ACC112 (cell line): Measurements from ENCODE around the gene ARHGEF4.

Experiments used
- H2AFZ ChIP-seq: fragments of 200-600 bp; sonication (generic); one replicate; pipeline ENCODE4 v1.6.0; 2017; ENCODE audit warnings: antibody characterized with exemption, low read length; ENCODE audit not compliant: unreplicated experiment
- H3K27ac ChIP-seq: fragments of 200-600 bp; sonication (generic); 2 replicates; pipeline ENCODE4 v1.5.1; 2014; ENCODE audit warnings: low read depth, mild to moderate bottlenecking, antibody characterized with exemption, low read length, moderate library complexity
- H3K27me3 ChIP-seq: fragments of 200-600 bp; sonication (generic); 2 replicates; pipeline ENCODE4 v1.6.1; 2014; ENCODE audit warnings: mild to moderate bottlenecking, antibody characterized with exemption, low read length, moderate library complexity, mixed read lengths; ENCODE audit not compliant: insufficient read depth
- H3K36me3 ChIP-seq: fragments of 200-600 bp; sonication (generic); 2 replicates; pipeline ENCODE4 v1.6.1; 2016; ENCODE audit warnings: mild to moderate bottlenecking, antibody characterized with exemption, low read length, moderate library complexity, mixed read lengths; ENCODE audit not compliant: insufficient read depth
- H3K4me1 ChIP-seq: fragments of 200-600 bp; sonication (generic); one replicate; pipeline ENCODE4 v1.6.1; 2016; ENCODE audit warnings: low read length, mixed read lengths; ENCODE audit not compliant: insufficient read depth, unreplicated experiment, control insufficient read depth
- H3K4me3 ChIP-seq: fragments of 200-600 bp; sonication (generic); 2 replicates; pipeline ENCODE4 v1.5.1; 2014; ENCODE audit warnings: mild to moderate bottlenecking, low read depth, low read length
- H3K79me2 ChIP-seq: fragments of 200-600 bp; sonication (generic); one replicate; pipeline ENCODE4 v1.6.0; 2016; ENCODE audit warnings: low read length; ENCODE audit not compliant: control insufficient read depth, unreplicated experiment, insufficient read depth

Gene ARHGEF4

GRCh38 chr2:130963849-130964793 is 127.4 kb downstream of the ARHGEF4 start:
- H3K4me1 ChIP-seq, result no peaks in the 10 kb centered on the region
- H3K79me2 ChIP-seq, result no peaks in the 10 kb centered on the region
- no peak overlapping the region for H3K4me3 ChIP-seq
- H3K27me3 ChIP-seq, result peaks cover 82% of the 10 kb centered on the region
- H3K36me3 ChIP-seq, result no peaks in the 10 kb centered on the region
- H2AFZ ChIP-seq, result no peak overlapping the region
- H3K27ac ChIP-seq, result no peak overlapping the region

- H3K4me1 ChIP-seq, result no peaks in the 10 kb centered on the region
- H2AFZ ChIP-seq, result no peak overlapping the region
- no peaks in the 10 kb centered on the region for H3K79me2 ChIP-seq
- no peaks in the 10 kb centered on the region for H3K36me3 ChIP-seq
- no peak overlapping the region for H3K4me3 ChIP-seq
- H3K27ac ChIP-seq, result no peak overlapping the region
- H3K27me3 ChIP-seq, result peaks cover 74% of the 10 kb centered on the region
Measured at GRCh38 chr2:130964931-130965330, 128.2 kb downstream of the ARHGEF4 start.

- no peaks in the 10 kb centered on the region for H3K36me3 ChIP-seq
- H3K27ac ChIP-seq, result no peak overlapping the region
- H2AFZ ChIP-seq, result no peak overlapping the region
- no peaks in the 10 kb centered on the region for H3K79me2 ChIP-seq
- peaks cover 70% of the 10 kb centered on the region for H3K27me3 ChIP-seq
- H3K4me3 ChIP-seq, result no peak overlapping the region
- no peaks in the 10 kb centered on the region for H3K4me1 ChIP-seq
Measured at GRCh38 chr2:130966149-130966774, 129.5 kb downstream of the ARHGEF4 start.

- H3K4me1 ChIP-seq, result no peaks in the 10 kb centered on the region
- H3K27me3 ChIP-seq, result peaks cover 67% of the 10 kb centered on the region
- no peaks in the 10 kb centered on the region for H3K36me3 ChIP-seq
- H3K27ac ChIP-seq, result no peak overlapping the region
- H3K4me3 ChIP-seq, result no peak overlapping the region
- no peaks in the 10 kb centered on the region for H3K79me2 ChIP-seq
- no peak overlapping the region for H2AFZ ChIP-seq
Measured at GRCh38 chr2:130966775-130967490, 130.2 kb downstream of the ARHGEF4 start.

GRCh38 chr2:130972410-130972809 is 135.7 kb downstream of the ARHGEF4 start:
- no peak overlapping the region for H3K4me3 ChIP-seq
- no peak overlapping the region for H2AFZ ChIP-seq
- no peak overlapping the region for H3K27ac ChIP-seq
- no peaks in the 10 kb centered on the region for H3K36me3 ChIP-seq
- H3K4me1 ChIP-seq, result no peaks in the 10 kb centered on the region
- H3K27me3 ChIP-seq, result peaks cover 24% of the 10 kb centered on the region
- no peaks in the 10 kb centered on the region for H3K79me2 ChIP-seq

- Histone ChIP-seq H2AFZ (no peak overlapping the region), H3K79me2 (no peaks in the 10 kb centered on the region), H3K27me3 (peaks cover 21% of the 10 kb centered on the region), H3K4me1 (no peaks in the 10 kb centered on the region), H3K27ac (no peak overlapping the region), H3K4me3 (no peak overlapping the region), H3K36me3 (no peaks in the 10 kb centered on the region)
Measured at GRCh38 chr2:130975729-130976128, 139.0 kb downstream of the ARHGEF4 start.

- H3K79me2 ChIP-seq, result no peaks in the 10 kb centered on the region
- no peak overlapping the region for H2AFZ ChIP-seq
Measured at GRCh38 chr2:130976591-130977237, 140.0 kb downstream of the ARHGEF4 start.

GRCh38 chr2:130977461-130978050 is 140.8 kb downstream of the ARHGEF4 start:
- Histone ChIP-seq H3K4me1 (no peaks in the 10 kb centered on the region), H3K79me2 (no peaks in the 10 kb centered on the region), H3K36me3 (no peaks in the 10 kb centered on the region), H2AFZ (no peak overlapping the region), H3K4me3 (no peak overlapping the region), H3K27me3 (peaks cover 8% of the 10 kb centered on the region), H3K27ac (no peak overlapping the region)

More at GRCh38 chr2:130976591-130977237, 140.0 kb downstream of the ARHGEF4 start:
- Histone ChIP-seq H3K4me3 (no peak overlapping the region), H3K27me3 (peaks cover 16% of the 10 kb centered on the region), H3K4me1 (no peaks in the 10 kb centered on the region), H3K27ac (no peak overlapping the region), H3K36me3 (no peaks in the 10 kb centered on the region)

- Histone ChIP-seq H3K4me3 (no peak overlapping the region), H3K79me2 (no peaks in the 10 kb centered on the region), H3K36me3 (no peaks in the 10 kb centered on the region), H3K27ac (no peak overlapping the region), H3K27me3 (peaks cover 8% of the 10 kb centered on the region; the same call in 1 of the 2 replicates), H2AFZ (no peak overlapping the region), H3K4me1 (no peaks in the 10 kb centered on the region)
Measured at GRCh38 chr2:130981667-130982066, 145.0 kb downstream of the ARHGEF4 start.

GRCh38 chr2:130985206-130985780 is 148.6 kb downstream of the ARHGEF4 start:
- Histone ChIP-seq H2AFZ (no peak overlapping the region), H3K4me3 (no peak overlapping the region), H3K4me1 (no peaks in the 10 kb centered on the region), H3K79me2 (no peaks in the 10 kb centered on the region), H3K27me3 (peaks cover 29% of the 10 kb centered on the region), H3K27ac (no peak overlapping the region), H3K36me3 (no peaks in the 10 kb centered on the region)
